Activated CD8-positive, alpha-beta memory T cell treated with anti-CD3 and anti-CD28 coated beads, Interleukin-2, amount 50 U/mL, for 1 hour (primary cell): Measurements from ENCODE around the gene CHCHD6.

ENCODE experiments used
- DNase-seq: peaks from one replicate; pipeline ENCODE4 v3.0.0-alpha.2; 2020; ENCODE audit errors: extremely low read depth

CHCHD6 gene, protein sequence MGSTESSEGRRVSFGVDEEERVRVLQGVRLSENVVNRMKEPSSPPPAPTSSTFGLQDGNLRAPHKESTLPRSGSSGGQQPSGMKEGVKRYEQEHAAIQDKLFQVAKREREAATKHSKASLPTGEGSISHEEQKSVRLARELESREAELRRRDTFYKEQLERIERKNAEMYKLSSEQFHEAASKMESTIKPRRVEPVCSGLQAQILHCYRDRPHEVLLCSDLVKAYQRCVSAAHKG

GRCh38 chr3:126703512-126704493 lies at the start of gene CHCHD6:
CHCHD6 (plus strand) TSS chr3:126704240; CDS start chr3:126704313, 73 bp downstream.
- DNase-seq = peak; percentile 90

DNA sequence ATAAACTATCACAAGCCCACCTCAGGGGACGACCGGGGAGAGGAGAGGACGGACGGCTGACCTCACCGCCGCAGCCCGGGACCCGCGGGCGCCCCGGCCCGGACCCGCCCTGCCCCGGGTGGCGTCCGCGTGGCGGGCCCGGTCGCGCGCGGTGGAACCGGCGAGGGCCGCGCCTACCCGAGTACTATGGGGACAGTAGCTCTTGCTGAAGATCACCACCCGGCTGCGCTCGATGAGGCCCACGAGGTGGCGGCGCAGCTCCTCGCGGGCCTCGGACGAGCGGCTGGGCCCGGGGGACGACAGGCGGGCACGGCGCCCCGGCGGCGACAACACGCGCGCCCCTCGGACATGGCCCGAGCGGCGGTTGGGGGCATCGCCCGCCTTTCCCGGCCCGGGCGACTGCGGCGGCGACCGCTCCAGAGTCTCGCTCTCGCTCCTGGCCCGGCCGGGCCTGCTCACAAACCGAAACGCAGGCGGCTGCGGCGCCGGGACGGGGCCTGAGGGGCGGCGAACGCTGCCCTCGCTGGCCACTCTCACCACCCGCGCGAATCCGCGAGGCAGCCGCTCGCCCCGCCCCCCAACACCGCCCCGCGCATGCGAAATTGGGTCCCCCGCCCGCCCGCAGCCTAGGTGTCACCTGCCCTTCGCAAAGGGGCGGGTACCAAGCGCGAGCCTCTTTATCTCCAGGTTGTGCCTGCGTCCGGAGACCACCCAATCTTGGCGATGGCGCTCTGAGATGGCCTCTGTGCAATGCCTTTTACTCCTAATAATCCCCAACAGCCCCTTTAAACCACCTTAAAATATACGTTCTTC lies 49.3 kb upstream of the CHCHD6 start, which contains the start of gene TXNRD3:
TSS of gene TXNRD3 (minus strand) at position 554 of the 813 bp plus-strand sequence.
- peak; percentile 34 for DNase-seq

- no peak for DNase-seq
These were observed 48.2 kb upstream of the CHCHD6 start for GRCh38 chr3:126655887-126656286.

GRCh38 chr3:126656371-126657134 lies 47.5 kb upstream of the CHCHD6 start:
- no peak for DNase-seq

- DNase-seq = no peak
These were observed 46.1 kb upstream of the CHCHD6 start for GRCh38 chr3:126657901-126658300.

DNA sequence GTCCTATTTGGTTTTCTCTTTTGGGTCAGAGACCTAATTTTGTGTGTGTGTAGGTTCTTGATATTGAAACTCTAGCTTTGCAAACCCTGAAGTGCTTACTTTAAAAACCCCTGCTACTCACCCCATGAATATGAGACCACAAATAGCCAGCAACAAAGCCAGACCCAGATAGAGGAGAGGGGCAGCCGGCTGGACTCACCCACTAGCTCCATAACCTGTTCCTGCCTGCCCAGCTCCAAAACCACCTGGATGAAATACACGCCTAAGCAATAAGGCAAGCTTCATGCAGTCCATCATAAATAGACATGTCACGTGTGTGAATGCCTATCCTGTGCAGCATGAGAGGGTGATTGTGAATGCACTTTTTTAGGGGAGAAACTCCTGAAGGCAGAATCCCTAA lies 45.5 kb upstream of the CHCHD6 start:
- DNase-seq = no peak

DNA sequence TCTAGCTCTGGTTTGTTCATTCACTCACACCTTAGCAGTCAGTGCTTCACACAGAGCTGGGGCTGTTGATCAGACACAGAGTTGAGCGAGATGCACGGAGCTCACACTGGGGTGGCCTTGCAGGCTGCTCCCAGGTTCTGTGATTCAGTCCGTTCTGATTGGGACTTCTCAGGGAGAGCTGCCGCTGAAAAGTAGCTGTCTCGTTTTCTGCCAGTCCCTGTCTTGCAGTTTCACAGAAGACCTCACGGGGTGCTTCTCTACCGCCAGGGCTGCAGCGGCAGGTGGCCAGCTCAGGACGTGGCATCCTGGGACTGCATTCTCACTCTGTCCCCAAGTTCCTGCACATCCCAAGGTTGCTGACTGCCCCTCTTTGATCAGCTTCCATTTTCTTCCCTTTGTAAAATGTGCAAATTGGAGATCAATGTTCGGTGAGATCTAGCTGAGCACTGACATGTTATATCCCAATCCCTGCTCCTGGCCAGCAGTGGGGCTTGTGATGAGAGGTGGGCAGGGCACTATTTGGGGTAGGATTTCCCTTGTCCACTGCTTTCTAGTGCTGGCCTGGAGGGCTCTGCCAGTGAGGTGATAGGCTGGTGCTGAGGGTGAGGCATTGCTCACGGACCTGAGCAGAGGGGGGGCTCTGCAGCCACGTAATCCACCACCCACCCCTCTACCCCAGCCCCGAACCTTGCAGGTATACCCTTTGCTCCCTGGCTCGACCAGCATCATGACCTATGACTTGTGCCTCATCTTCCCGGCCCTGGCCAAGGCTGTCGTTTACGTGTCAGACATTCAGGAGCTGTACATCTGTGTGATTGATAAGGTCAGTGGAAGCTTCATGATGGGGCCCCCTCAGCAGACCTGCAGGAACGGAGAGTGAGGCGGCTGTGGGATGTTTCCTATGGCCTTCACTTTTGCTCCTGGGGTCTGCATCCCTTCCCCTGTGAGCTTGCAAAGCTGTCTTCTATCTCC lies 43.8 kb upstream of the CHCHD6 start:
- no peak for DNase-seq

GRCh38 chr3:126661532-126662364 lies 42.3 kb upstream of the CHCHD6 start:
- no peak for DNase-seq

GRCh38 chr3:126663257-126663656 lies 40.8 kb upstream of the CHCHD6 start:
- no peak for DNase-seq

- no peak for DNase-seq
These were observed 40.3 kb upstream of the CHCHD6 start for GRCh38 chr3:126663750-126664149.

DNA sequence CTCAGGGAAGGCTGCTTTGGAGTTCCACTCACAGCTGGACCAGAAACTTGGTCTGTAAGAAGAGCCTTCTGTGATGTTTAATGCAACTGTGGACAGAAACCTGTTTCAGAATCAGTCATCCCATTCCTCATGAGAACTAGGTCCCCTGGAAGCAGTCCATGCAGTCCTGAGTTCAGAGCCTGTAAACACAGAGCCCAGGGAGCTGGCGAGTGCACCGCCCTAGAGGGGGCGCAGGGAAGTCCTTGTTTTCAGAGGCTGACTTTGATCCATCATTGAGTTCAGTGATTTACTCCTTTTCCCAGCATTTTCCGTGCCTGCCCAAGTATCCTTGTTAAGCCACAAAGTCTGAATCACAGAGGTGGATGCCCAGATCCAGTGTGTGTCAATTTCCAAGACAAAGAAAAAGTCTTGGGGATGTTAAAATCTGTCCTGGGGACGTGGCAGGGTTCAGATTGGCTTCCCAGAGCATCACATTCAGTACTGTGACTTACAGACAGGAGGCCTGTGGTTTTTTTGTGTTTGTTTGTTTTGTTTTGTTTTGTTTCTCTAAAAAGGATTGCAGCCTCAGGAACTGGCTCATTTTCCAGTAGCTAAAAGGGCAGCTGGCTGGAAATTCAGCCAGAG lies 39.3 kb upstream of the CHCHD6 start:
- no peak for DNase-seq

DNA sequence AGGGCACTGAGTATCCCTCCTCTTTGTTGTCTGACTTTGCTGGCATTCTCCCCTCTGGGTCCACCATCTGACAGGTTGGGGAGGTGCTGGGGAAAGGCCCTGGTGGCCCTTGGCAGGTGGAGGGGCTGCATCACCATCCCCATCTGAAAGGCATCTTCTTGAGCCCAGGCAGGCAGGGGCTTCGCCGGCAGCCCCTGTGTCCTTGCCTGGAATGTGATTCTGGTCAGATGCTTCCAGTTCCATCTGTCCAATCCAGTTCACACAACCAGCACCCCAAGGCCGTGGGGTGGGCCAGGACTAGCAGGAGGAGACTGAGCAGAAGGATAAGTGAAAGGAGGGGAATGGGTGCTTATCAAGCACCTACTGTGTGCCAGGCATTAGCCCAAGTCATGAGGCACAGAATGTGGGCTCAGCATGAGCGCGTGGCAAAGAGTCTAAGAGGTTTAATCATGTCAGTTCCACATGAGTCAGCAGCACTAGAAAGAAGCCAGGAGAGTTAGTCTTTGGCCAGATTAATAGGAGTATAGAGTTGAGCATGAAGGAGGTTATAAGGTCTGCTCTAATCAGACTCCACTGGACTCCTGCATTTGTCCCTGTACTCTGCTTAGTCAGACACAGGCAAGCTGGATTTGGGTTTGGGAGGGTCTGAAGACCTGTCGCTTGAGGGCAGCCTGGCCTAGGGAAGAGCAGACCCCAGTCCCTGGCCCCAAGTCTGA lies 38.7 kb upstream of the CHCHD6 start:
- DNase-seq = no peak

DNA sequence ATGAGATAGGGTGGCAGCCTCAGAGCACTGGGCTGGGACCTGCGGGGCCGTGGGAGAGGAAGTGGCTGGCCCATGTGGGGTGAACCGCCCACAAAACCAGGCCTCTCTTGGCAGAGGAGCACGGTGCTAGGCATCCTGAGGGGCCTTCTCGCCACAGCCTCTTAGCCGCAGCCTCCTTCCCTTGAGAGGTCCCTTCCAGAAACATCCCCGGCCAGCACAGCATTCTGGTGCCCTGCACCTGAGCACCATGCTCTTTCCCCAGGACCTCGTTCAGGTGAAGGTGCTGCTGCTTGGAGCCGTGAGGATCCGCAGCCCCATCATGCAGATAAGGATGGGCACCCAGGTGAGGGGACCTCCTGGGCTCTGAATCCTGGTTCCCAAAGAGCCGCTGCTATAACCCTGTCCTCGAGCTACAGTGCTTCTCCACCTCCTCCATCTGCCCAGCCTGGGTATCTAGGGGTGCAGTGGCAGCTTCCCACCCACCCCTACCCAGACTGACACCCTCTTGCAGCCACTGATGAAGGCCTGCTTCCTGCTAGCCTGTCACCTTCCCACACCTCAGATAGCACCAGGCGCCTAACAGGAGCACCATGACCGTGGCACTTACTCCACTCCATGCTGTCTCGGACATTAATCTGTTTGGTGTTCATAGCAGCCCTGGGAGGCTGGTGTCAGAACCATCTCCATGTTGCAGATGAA lies 37.9 kb upstream of the CHCHD6 start:
- no peak for DNase-seq

GRCh38 chr3:126666658-126667528 lies 37.1 kb upstream of the CHCHD6 start:
- no peak for DNase-seq

GRCh38 chr3:126667631-126668449 lies 36.2 kb upstream of the CHCHD6 start:
- DNase-seq = no peak
